HG03045 (cell line): ENCODE results near the gene PLEKHF1.
"Not testable (repeated sequence)": the region's sequence is repeated elsewhere in the genome, so short reads cannot be mapped to it uniquely, and the experiment has no call there.

ENCODE experiments used
- ATAC-seq: cut with Tn5 transposase; IDR thresholded peaks from one replicate; pipeline ENCODE4 v1.9.1; 2021; ENCODE audit warnings: mild to moderate bottlenecking, moderate library complexity; ENCODE audit not compliant: unreplicated experiment

PLEKHF1 gene

GRCh38 chr19:29697523-29698261, 32.4 kb downstream of the PLEKHF1 start:
- ATAC-seq, result no peak

GRCh38 chr19:29699861-29700260, 34.6 kb downstream of the PLEKHF1 start:
- no peak for ATAC-seq

GRCh38 chr19:29700498-29700897, 35.2 kb downstream of the PLEKHF1 start:
- no peak for ATAC-seq

- no peak for ATAC-seq
Measured at GRCh38 chr19:29702161-29702962, 37.1 kb downstream of the PLEKHF1 start.

- no peak for ATAC-seq
Measured at GRCh38 chr19:29702963-29703320, 37.7 kb downstream of the PLEKHF1 start.

GRCh38 chr19:29704562-29705558, 39.6 kb downstream of the PLEKHF1 start:
- peak; percentile 53 for ATAC-seq

- ATAC-seq, result no peak
Measured at GRCh38 chr19:29705706-29706105, 40.4 kb downstream of the PLEKHF1 start.

- no peak for ATAC-seq
Measured at GRCh38 chr19:29706635-29707034, 41.4 kb downstream of the PLEKHF1 start.

GRCh38 chr19:29708554-29709439, 43.5 kb downstream of the PLEKHF1 start:
- ATAC-seq, result no peak

- ATAC-seq, result not testable (repeated sequence)
Measured at GRCh38 chr19:29709440-29709798, 44.2 kb downstream of the PLEKHF1 start.

- no peak for ATAC-seq
Measured at GRCh38 chr19:29711584-29712132, 46.4 kb downstream of the PLEKHF1 start.

- ATAC-seq, result no peak
Measured at GRCh38 chr19:29712744-29713516, 47.7 kb downstream of the PLEKHF1 start.

- no peak for ATAC-seq
Measured at GRCh38 chr19:29714371-29714952, 49.2 kb downstream of the PLEKHF1 start.

- peak; percentile 87 for ATAC-seq
Measured at GRCh38 chr19:29714953-29715700, 49.9 kb downstream of the PLEKHF1 start, which contains the start of gene C19orf12. Gene C19orf12, minus strand, starts transcription at chr19:29715261. Its CDS starts 6,848 bp downstream, at chr19:29708413.

- no peak for ATAC-seq
Measured at GRCh38 chr19:29715701-29716581, 50.7 kb downstream of the PLEKHF1 start.

GRCh38 chr19:29717051-29717450, 51.8 kb downstream of the PLEKHF1 start:
- no peak for ATAC-seq

GRCh38 chr19:29724102-29724641, 58.9 kb downstream of the PLEKHF1 start:
- no peak for ATAC-seq
